GM20000 (cell line): ENCODE results near the gene PDE1C.

Experiments used
- DNase-seq: peaks from one replicate; pipeline ENCODE4 v3.0.0; 2012; ENCODE audit warnings: low spot score
- CTCF ChIP-seq: IDR thresholded peaks from 2 replicates; pipeline ENCODE4 v1.5.1; 2012; ENCODE audit warnings: mild to moderate bottlenecking, control low read depth; ENCODE audit errors: extremely low read depth, missing control alignments

Gene PDE1C

GRCh38 chr7:32074787-32075585 is 4.8 kb upstream of the PDE1C start:
- DNase-seq = no peak
- no peak for TF ChIP-seq CTCF

GRCh38 chr7:32073533-32073932 is 3.3 kb upstream of the PDE1C start:
- no peak for TF ChIP-seq CTCF
- DNase-seq = no peak

GRCh38 chr7:32072397-32072796 is 2.2 kb upstream of the PDE1C start:
- TF ChIP-seq CTCF = no peak
- DNase-seq = no peak

- no peak for TF ChIP-seq CTCF
- no peak for DNase-seq
Observed at GRCh38 chr7:32071466-32072091, 1.4 kb upstream of the PDE1C start.

GRCh38 chr7:32070051-32070405 is 179 bp downstream of the PDE1C start:
- TF ChIP-seq CTCF = no peak
- no peak for DNase-seq

GRCh38 chr7:32069116-32069650 is 1.0 kb downstream of the PDE1C start:
- TF ChIP-seq CTCF = no peak
- no peak for DNase-seq

- DNase-seq = no peak
- no peak for TF ChIP-seq CTCF
Observed at GRCh38 chr7:32068411-32069101, 1.7 kb downstream of the PDE1C start.
